Smooth muscle cell of the brain vasculature (primary cell): ENCODE measurements around the gene MED12L.

Source experiments
- DNase-seq: peaks from one replicate; pipeline ENCODE4 v3.0.0-alpha.2; 2012; ENCODE audit warnings: low read depth, low spot score

MED12L gene

DNA sequence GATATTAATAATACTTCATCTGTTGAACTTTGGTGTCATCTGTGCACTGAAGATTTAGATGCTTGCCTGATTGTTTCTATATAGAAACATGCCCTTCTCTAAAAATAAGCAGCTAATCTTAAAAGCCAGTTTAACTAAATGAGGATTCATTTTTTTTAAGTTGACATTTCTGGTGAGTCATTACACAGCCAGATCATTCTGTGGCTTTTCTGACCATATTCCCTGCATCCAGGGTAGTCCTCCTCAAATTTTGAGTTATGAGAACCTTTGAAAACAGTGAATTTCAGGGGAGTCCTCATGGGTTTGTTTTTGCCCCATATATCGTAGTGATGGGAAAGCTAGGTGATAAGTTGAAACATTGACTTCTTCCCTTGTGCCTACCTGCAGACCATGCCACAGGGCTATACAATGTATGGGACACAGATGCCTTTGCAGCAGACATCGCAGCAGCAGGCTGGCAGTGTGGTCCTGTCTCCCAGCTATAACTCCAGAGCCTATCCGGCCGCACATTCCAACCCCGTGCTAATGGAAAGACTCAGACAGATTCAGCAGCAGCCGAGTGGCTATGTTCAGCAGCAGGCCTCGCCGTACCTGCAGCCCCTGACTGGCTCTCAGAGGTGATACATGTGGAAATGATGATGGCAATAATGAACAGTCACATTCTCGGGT, 325.6 kb downstream of the MED12L start:
- no peak for DNase-seq

DNA sequence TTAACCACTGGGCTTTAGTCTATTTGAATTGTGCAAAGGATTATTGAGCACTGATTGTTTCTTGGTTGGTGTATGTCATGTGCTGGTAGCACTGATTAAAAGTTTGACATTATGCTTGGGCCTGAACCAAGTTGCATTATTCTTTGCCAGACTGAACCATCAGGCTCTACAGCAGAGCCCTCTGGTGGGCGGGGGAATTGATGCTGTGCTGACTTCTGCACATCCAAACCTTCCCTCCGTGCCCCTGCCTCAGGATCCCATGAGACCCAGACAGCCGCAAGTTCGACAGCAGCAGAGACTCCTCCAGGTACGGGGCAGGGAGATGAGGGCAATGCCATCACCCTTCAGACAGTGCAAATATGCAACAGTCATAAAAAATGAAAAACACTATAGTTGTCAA, 327.5 kb downstream of the MED12L start:
- DNase-seq: no peak

DNA sequence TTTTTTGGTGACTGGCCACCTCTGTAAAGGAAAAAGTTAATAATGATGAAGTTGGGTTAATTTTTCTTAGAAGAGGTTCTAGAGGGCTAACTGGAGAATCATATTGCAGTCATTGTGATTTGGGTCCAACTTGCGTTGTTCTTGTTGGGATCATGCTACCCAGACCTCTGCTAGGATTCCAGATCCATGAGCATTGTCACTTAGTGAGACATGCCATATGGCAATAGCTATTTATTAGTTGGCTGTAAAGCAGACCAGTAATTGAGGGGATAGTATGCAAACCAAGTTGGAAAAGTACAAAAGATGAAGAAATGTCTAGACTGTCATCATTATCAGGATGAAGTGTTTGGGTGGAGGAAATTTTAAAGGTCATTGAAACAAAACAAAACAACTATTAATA, 329.8 kb downstream of the MED12L start:
- no peak for DNase-seq

DNA sequence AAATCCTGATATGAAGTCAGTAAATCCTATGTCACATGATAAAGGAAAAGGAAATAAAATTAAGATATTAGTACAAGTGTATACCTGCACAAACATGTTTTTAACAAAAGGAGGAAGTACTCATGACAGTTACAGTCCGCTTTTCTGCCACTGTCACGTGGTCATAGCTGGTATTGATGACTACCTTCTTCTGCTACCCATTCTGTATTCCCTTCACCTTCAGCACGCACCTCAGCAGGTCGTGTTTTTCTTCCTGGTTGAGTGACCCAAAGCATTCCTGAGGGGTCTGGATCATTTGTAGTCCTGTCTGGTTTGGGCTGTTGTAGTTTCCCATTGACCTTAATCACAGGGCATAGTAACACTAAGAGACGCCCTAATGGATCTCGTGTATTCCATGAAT, 334.3 kb downstream of the MED12L start:
- no peak for DNase-seq

DNA sequence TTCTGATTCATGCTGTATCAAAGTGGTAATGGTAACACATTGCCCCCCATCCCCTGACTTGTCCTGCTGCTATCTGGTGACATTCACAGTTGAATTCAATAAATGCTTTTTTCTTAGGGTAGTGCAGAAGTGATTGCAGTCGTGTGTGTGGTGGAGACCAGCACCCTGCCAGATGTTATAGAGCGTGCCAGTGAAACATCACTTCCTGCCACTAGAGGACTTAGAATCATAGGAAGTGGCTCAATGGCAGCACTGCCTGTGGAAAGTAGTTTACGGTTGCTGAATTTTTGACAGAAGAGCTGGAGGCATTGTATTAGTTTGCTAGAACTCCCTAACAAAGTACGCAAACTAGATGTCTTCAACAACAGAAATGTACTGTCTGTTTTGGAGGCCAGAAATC, 336.5 kb downstream of the MED12L start:
- DNase-seq: no peak

DNA sequence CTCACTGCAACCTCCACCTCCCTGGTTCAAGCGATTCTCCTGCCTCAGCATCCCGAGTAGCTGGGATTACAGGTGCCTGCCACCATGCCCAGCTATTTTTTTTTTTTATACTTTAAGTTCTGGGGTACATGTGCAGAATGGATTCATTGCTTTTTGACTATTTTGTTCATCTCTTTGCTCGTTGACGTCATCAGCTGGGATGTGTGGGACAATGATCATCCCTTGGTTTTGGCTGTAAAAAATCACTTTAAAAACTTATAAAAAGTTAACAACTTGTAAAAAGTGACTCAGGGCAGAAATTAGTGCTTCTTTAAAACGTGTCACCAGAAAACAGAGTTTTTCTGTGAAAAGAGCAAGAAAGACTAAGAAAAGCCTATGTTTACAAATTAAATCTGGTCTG, 337.6 kb downstream of the MED12L start:
- no peak for DNase-seq

DNA sequence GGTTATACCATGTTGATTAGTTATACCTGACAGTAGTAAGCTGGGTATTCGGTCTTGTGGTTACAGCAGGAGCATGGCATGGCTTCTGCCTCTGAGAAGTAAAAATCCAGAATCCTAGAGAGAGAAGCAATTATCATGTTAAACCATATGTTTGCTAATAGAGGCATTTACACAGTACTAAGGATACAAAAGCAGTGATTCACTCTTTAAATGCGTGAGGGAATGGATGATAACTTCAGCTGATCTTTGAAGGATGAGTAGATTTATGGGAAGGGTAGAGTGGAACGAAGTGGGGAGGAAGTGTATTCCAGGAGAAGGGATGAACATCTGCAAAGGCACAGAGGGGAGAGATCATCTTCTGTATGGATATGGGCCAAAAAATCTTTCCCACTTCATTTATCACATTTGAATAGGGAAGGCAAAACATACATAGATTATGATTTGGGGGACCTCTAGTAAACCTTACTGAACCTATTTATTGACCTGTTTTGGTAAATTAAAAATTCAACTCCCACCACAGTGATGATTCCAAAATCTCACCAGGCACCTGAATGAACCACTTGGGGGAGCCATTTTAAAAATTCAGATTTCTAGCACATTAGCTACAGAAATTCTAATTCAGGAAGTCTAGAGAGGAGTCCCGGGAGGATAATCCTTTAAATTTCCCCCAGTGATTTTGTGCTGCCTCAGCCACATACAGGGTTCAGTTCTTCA, 340.3 kb downstream of the MED12L start:
- DNase-seq: no peak

DNA sequence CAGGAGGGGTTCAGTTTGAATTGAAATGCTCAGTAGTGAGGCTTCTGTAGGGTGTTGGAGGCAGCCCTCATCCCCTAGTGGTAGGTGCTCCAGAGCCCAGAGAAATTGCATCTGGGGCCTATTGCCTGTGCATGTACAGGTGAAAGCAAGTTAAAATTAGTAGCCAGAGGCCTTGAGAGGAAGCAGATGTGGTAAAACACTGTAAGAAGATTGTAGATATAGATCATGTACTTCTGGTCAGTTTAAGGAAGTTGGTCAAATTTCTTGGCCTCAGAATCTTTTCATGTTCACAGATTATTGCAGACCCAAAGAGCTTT, 340.8 kb downstream of the MED12L start:
- no peak for DNase-seq

DNA sequence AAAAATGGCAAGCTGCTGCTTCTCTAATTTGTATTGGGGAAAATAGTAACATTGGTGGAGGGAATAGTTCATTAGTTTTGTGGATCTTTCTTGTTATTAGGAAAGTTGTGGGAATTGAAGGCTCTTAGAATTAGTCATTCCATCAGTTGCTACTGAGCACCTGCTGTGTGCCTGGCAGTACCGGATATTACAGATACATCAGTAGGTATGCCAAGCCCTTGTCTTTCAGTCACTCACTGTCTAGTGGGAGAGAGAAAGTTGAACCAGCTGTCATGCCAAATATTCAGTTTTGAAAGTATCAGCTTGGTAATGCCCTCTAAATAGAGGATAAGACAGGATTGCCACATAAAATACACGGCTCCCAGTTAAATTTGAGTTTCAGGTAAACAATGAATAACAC, 342.9 kb downstream of the MED12L start:
- DNase-seq: no peak

DNA sequence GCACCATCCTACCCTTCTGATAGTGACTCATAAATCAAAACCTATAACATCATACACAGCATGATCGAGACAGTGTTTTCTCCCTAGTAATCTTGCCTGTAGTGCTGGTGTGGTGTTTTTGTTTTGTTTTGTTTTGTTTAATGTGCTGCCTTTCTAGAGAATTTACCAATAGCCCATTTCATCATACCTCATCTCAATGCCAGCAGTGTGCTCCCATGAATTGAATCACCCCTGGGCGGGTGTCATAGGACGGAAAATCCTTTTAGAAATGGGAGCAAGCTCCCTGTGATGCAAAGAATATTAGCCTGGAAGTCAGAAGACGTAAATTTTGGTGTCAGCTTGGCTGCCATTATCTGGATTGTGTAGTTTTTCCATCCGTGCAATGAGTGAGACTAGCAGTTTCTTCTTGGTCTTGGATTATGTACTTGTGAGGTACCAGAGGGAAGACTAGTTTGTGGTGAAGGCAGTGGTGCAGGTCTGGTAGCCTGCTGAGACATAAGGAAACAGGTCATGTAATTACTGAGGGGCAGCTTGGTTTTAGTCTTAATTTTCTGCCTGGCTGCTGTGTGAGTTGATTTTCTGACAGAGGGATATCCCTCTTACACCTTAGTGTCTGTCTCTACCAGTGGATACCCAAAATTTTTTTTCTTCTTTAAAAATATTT, 345.5 kb downstream of the MED12L start:
- no peak for DNase-seq

DNA sequence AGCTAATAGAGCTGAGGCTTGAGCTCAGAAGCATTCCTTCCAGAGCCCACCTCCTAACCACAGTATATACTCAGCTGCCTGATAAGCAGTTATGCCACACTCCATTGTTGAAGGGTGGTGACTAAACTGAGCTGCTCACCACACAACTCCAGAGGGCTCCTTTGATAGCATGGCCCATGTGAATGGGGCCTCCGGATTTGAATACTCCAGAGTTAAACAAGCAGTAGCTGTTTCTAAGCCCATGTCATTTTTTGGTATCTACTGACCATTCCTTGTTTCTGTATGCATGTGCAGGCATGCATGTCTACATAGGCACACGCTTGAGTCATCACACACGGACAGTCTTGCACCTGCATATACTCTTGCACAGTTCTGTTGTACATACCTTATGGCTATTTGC, 346.5 kb downstream of the MED12L start:
- DNase-seq: no peak

DNA sequence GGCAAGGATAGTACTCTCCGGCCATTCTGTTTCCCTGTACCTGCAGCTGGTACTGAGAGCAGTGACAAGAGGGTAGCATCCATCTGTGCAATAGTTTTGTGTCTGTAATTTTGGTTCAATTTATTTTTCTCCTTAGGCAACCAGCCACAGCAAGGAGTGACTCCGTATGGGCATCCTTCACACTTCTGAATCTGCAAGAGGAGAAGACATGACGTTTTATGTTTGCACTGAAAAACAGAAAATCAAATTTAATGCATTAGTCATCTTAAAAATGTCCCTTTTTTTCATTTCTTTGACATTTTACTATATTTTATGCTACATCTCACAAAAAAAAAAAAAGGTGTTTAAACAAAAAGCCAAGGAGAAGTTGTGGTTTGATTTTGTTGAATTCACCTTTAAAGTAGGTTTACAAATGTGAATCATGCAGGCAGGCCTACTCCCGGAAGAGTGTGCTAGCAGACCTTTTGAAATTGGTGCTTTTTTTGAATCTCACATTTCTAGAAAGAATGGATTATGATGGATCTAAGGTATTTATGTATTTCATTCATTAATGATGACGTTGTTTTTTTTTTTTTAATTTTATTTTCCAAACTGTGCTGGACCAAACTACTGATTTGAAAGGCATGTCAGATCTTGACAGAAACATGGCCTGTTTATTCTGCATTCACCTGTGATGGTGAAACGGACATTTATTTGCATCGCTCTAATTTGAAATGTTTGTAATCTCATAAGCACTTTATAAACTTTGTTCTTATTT, 347.3 kb downstream of the MED12L start:
- no peak for DNase-seq

DNA sequence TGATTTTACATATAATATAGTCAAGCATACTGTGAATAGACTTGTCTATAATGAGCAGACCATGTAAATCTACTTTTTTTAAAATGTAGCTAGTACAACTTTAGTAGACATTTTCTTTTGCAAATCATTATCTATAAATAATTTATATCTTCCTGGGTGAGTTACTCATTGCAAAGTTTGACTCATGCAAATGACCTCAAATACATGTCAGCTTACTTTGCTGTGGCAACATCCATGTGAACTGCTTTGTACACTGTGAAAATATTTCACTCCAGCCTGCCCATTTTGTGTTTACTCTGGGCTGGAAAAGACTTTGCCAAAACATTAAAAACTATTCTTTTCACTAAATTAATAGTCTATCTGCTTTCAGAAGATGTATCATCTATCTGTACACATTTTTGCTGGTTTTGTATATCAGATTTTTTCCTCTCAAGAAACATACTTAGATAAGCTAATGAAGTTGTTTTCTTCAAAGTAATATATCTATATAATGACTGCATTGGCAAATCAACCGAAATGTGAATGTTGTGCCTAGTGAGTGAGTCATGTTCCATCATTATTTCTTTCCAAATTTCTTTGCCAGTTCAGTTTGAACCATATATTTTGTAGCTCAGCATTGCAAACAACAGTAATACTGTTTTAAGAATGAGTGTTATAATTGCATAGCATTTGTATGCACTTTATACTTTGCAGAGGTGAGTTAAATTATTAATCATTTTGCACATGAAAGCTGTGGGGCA, 348.9 kb downstream of the MED12L start:
- peak; percentile 36 for DNase-seq

DNA sequence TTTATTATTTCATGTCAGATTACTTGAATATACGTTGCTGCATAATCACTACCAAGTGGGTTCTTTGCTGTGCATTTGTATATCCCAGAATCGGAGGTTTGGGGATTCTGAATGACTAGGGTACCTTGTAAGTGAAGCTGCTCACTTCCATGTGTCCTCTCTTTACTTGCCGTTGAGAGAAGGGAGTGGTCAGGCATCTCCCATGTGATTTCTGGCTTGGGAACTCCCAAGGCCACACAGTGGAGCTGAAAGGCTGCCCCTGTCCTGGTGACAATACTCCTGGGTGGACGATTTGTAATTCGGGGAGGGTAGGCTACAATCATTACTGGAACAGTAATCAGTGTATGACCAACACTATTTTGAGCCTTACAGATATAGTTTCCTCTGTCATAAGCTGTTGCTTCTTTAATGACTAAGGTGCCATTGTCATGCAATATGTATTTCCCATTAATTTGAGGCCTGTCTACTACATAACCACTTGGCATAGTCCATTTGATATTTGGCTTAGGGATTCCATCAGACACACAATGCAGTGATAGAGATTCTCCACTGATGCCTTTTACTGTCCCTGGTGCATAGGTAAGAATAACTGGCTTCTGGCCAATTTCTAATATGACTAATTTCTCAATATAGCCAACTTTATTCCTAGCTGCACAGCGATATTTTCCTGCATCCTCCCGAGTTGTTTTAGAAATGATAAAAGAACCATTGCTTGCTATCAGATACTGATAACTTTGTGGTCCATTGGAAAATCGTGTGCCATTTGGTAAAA, 351.4 kb downstream of the MED12L start:
- no peak for DNase-seq

DNA sequence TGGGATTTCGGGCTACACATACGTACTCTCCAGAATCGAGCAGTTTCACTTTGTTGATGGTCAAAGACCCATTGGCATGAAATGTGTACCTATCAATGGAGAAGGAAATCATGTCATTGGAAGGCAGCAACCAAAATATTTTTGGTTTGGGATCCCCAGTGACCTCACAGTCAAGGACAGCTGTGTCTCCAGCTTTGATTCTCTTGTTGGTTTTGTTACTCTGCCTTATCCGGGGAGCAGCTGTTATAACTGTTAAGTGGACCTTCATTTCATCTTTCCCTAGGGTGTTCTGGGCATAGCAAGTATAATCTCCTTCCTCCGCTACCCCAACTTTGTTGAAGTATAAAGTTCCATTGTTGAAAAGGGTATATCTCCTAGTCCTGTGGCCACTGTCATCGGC, 352.4 kb downstream of the MED12L start:
- DNase-seq: no peak

DNA sequence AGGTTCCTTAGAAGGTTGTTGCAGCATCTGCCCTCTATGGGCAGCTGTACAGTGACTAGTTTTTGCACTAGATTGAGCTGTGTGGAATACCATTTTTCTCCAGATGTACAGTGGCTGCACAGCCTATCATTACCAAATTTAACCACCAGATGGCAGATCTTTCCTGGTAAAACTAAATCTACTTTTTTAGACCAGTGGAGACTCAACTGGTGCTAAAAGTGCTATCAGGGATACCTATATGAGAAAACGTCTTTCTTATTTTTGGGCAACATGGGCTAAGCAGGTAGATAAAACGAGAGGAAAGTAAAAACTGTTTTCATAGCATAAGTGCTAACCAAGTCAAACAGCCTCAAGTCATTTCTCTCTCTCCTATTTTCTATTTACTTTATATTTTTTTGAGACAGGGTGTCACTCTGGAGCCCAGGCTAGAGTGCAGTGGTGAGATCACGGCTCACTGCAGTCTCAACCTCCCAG, 354.2 kb downstream of the MED12L start:
- peak; percentile 54 for DNase-seq

DNA sequence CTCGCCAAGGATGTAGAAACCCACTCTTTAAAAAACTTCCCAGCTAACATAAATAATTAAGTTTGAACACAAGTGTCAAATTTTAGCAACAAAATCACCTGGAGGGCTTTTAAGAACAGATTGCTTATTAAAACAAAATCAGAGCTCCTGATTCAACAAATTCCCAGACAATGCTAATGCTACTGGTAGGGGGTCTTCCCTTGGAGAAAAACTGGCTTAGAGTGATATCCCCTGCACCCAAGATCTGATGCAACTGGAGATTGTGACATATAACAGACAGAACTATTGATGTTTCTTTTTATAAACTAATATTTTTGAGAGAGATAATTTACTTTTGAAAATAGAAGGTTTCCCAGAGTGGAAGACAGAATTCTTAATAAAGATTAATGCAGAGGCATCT, 355.5 kb downstream of the MED12L start:
- DNase-seq: no peak

DNA sequence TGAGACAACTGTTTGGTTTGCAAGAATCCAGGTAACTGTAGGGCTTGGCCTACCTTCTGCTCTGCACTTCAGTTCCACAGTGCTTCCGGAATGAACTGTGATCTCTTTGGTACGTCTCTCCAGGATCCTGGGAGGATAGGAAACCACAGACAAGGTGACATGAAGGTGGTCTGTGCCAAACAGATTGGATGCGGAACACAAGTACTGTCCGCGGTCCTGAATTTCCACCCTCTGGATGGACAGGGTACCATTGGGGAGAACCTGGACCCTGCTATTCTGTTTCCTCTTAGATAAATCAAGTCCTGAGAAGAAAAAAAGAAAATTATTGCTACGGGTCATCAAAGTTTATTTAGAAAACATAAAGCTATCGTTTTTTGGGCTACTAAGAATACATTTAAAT, 358.1 kb downstream of the MED12L start:
- DNase-seq: no peak

DNA sequence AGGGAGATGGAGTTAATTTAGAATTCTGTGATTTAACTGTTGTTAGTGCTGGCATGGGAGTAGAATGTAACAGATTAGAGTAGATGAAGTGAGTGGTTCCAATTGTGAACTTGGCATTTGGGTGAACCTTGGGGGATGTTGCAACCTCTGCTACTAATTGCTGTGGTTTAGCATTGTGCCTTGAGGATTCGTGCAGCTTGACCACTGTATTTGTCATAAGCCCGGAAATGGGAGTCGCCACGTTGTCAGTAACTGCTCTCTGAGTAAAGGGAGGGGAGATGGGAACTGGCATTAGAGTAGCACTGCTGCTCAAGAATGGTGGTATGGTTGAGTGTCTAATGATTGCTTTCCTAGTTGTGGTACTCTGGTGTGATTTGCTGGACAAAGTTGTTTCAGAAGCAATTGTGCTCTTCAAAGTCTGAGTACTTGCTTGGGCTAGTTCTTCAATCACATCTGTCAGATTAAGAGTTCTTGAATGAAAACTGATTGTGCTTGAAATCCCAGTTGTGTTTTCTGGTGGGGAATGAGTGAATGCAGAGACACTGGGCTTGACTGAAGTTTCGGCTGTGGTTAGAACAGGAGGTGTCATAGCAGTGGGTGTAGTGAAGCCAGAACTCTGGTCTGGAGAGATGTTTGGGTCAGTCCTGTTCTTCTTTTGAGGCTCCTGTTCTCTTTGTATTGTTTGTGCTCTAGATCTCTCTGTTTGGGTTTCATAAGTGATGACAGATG, 360.0 kb downstream of the MED12L start:
- no peak for DNase-seq

DNA sequence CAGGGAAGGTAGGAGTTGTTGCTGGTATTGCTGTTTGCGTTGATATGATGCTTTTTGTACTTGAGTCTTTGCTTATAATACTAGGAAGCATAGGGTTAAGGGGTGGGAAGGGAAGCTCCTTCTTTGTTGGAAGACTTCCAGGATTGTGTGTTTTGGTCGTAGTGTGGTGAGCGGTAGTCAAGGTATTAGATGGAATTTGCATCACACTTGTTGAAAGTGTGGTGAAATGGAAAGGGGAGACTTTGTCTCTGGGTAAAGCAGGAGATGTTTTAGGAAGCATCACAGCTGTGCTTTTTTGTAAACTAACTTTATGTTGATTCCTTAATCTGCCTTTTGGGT, 360.5 kb downstream of the MED12L start:
- DNase-seq: no peak
